GM19099 (cell line): ENCODE measurements around the gene MAPKAP1.

Experiments
- POLR2A ChIP-seq: IDR thresholded peaks from 3 replicates; pipeline ENCODE4 v1.6.1; 2011; ENCODE audit warnings: low read depth; ENCODE audit not compliant: insufficient read length; ENCODE audit errors: extremely low read depth

MAPKAP1 gene

DNA sequence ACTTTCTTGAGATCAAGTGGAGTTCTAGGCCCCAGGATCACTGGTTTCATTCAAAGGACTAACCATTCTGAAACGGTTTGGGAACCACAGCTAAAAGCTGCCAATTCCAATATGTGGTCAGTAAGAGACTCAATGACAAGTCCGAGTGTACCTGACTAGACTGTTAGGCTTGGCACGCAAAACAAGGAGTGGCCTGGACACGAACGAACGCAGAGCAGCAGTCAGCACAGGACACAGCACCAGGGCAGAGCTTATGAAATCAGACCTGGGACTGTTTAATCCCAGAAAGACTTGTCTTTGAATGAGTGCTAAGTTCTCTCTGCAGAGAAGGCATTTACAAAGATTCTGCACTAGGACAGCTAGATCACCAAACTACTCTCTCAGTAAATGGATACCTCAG is 231.6 kb downstream of the MAPKAP1 start:
- TF ChIP-seq POLR2A, result no peak

DNA sequence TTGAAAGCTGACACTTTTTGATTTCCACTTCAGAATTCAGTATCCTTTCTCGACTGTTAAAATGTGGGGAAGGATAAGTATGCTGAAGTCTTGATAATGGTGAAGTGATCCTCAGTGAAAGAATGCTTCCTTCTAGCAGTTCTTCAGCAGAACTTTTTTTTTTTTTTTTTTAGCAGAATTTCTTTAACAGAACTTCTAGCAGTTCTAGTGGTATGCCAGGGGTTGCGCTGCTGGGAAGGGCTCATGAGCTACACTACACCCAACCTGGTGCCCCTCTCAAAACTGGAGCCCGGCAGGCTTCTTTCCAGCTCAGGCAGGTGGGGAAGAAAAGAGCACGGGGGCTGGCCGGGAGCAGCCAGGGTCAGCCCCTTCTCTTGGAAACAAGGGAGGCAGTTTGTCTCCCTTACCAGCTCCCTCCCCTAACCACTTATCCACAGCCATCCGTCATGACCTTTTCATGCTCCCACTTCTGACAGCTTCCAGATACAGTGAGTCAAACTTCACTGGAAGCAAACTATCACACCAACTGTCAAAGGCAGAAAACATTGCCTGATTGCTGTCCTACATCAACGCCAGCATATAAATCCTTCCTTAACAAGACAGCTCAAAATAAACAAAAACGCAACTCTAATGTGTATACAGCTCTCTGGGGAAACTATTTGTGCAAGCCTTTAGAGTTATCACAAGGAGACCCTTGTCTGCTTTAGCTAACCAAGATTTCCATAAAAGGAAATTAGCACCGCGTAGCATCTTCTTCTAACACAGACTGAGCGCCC is 233.9 kb downstream of the MAPKAP1 start:
- TF ChIP-seq POLR2A, result no peak

DNA sequence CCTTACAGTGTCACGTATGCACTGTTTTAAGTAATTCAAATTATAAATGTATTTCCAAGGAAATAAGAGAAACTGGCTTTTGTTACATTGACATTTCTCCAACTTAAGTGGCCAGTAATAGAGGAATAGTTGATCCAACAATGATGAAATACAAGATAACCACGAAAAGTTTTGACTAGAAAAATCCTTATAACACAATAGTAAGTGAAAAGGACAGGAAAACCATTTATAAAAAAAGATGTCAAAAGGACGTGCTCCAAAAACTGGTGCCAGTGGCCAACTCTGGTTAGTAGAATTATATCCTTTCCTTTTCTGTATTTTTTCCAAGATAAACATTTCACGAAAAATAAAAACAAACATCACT is 234.5 kb downstream of the MAPKAP1 start:
- no peak for TF ChIP-seq POLR2A

DNA sequence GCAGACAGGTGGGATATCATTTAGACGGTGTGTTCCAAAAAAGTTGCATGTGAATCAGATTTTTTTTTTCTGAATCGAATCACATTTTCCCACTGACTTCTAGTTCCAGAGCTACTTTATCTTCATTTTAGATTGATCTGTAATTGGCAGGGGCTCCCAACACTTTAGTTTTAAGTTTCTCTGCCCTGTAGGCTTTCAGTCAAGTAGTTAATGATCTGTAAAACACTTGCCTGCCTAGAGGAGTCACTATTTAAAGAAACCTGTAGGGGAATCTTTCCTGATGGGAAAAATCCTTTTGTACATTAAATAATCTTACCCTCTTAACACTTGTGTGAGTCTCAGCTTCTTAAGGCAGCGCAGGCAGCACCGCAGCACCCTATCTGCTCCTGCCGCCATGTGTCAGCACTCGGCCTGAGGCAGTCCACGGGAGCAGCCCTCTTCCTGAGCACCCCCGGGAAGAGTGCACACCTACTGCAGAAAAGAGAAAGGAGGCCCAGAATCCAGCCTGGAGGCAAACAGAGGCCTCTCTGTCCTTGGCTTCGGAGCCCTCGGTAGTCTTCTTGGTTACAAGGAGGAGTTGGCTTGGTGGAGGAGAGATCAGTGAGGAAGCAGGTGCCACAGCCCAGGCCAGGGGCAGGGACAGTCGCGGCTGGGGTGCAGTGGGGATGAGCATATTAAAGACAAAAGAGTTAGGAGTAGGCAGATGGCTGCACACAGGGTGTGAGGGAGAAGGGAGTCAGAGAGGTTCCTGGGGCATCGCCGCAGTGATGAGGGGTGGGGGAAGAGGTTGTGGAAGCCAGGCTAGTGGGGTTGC is 236.0 kb downstream of the MAPKAP1 start:
- no peak for TF ChIP-seq POLR2A

DNA sequence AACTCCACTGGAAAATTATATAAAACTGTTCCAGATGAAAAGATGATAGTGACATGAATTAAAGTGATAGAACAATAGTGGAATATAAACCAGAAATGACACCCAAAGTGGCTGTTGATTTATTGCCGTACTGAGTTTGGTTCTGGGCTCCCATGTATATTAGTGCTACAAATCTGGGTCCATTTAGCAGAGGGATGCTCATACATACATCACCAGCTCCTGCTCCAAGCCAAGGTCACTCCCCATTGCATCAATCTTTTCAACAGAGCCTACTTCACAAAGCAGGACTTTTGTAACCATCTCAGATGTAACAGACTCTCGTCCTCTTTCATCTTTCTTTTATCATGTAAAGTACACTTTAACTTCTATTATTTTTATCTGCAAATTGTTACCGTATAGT is 236.8 kb downstream of the MAPKAP1 start:
- TF ChIP-seq POLR2A, result no peak

DNA sequence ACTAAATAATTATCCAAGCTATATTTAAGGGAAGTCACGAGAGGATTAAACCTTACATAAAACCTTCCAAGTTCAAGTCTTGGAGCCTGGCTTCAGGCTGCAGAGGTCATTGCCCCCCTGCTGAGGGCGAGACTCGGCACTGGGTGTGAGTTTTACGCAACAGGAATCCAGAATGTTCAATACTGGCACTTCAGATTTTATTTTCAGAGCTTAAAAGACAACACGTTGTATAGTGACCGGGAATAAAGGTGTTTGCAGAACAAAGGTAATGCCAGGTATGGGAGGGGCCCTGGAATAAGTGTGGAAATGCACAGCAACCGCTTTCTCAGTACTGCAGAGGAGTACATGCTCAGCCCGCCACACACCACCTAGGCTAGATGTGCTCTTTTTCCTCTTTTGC is 238.4 kb downstream of the MAPKAP1 start:
- no peak for TF ChIP-seq POLR2A

DNA sequence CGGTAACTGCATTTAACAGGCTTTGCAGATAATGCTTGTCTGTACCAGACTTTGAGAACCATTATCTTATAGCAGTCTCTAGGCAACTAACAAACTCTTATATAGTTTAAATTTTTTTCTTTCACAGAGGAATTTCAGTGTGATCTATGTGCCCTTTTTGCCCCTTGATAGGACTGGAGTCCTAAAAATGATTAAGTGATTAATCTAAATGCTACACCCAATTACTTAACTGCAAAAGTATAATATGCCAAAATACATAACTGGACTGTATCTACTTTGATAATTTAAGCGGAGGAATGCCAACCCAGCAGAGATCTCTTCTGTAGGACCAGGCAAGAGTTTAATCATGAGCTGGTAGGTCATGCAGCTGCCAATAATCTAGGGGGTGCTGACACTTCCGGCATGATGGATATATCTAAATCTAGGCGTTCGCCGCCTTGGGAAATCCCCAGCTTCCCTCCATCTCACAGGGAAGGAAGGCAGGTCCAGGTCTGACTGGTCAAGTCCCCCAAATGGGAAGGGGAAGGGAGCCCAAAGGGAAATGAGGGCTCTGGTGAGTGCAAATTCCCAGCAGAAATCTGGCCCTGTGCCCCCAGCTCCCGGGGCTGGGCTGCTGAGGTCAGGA is 239.8 kb downstream of the MAPKAP1 start:
- TF ChIP-seq POLR2A, result no peak

DNA sequence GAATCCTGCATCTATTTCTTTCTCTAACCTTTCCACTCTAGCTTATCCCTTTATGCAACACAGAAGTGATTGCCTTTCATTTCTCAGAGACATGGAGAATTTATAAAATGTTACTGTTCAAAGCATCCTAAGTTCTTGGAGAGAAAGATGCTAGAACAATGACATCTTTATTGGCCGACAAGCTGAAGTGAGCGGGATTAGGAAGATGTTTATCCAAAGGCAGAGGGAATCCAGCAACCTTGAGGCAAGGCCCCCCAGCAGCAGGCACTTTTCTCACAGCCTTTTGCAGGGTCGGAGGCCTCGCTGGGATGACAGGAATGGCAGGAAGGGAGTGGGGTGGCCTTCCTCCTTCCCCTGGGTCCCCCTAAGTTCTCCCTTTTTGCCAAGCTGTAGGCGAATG is 240.6 kb downstream of the MAPKAP1 start:
- TF ChIP-seq POLR2A, result no peak

DNA sequence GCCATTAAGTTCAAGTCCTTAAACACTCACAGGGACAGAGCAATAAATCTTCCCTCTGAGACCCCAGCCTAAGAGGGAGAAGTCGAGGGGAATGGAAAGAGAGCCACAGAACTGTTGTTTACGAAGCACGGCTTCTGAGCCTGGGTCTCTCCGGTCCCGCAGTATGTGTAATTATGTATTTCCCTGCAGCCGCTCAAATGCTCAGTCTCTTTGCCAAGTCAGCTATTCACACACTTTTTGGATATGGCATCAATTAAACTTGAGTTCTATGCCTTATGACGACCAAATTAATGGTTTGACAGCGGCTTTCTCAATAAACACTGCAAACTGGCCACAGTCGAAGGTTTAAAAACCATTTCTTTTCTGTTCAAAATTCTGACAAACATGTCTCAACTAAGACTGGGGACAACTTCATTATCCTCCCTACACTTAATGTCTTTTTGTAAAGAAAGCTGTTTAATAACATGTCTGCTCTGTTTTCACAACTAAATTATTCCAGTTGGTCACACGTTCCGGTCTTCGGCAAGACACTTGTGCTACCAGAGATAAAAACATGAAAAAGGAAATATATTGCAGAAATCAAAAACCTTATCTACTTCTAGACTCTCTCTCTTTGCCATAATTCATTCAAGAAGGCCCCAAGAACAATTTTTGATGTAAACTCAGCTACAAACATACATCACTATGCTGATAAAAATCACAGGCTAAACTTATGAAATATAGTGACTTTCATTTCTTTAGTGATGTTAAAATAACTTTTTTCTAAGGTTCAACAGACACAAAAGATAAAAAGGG is 242.2 kb downstream of the MAPKAP1 start:
- TF ChIP-seq POLR2A, result no peak

DNA sequence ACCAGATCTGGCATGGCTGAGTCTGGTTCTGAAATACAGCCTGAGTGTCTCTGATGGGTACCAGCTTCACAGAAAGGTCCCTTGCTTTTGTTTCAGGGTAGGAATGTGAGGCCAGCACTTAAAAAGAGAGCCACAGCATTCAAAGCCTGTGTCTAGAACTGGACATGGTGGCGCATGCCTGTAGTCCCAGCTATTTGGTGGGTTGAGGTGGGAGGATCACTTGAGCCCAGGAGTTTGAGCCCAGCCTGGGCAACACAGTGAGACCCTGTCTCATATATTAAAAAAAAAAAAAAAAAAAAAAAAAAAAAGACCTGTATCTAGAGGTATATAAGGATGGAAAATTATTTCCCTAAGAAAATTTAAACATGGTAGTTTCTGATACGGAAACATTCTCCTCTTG is 243.1 kb downstream of the MAPKAP1 start:
- no peak for TF ChIP-seq POLR2A

DNA sequence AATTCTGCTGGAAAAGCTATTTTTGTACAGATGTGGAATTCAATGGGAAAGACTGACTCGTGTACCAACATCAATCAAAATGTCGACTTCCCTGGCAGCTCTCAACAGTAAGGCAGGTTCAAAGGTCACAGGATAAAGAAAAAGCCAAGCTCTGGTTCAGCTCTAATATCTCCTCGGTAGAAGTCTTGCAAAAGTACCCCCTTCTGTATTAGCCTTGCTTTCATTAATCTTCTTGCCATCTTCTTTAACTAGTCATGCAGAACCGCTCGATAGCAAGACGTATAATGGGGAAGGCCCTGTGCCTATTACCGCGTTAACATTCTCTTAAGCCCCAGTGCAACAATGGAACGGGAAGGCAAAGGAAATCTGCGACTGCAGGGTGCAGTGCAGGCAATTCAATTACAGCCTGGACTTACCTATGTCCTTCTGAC is 244.1 kb downstream of the MAPKAP1 start:
- TF ChIP-seq POLR2A, result no peak

DNA sequence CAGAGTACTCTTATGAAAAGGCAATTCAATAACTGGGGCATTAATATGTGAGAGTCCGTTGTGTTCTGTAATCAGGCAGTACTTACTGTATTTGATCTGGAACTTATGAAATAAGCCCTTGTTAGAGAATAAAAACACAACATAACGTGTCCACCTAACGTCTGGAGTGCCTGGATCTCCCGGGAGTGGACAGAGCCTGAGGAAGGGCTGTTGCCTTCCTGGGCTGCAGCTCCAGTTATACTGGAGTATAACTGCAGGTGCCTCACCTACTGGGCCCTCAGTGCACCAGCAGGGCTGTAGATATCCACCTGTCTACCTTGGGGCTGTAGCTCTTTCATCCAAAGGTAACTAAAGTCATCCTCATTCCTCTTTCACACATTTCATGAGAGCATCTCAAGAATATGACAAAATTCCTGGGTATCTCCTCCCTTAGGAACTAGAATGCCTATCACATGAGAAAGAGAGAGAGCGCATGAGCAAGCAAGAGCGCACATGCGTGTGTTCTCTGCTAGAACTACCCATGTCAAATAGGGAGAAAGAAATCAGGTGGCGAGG is 245.3 kb downstream of the MAPKAP1 start:
- TF ChIP-seq POLR2A, result no peak

DNA sequence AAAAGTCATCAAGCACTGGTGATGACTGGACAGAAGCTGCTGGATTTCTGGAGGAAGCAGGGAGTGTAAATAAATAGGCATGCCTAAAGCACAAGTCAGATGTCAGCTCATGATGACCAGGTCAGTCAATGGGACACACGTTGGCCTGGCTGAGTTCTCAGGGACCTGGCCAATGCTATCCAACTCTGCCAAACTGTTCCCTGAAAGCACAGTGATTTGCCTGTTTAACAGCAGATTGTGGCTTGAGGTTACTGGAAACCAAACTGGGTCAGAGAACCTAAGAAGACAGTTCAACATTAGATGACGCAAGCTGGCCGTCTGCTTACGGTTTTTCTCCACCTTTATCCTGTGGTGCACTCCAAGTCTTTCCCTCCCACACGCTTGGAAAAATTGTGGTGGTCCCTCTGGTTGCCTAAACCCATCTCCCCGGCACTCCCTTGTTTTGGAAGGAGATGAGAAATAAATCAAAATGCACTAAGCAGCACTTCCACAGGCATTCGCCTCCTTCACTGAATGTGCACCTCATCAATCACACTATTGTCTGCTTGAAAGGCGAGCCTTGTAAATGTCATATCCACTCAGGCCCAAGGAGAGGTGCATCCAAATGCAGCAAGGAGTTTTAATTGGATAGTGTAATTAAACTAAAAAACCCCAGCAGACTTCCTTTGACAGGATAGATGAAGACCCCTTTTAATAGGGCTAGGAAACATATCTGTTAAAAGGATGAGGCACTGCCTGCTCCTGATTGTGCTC is 245.9 kb downstream of the MAPKAP1 start:
- TF ChIP-seq POLR2A, result no peak

DNA sequence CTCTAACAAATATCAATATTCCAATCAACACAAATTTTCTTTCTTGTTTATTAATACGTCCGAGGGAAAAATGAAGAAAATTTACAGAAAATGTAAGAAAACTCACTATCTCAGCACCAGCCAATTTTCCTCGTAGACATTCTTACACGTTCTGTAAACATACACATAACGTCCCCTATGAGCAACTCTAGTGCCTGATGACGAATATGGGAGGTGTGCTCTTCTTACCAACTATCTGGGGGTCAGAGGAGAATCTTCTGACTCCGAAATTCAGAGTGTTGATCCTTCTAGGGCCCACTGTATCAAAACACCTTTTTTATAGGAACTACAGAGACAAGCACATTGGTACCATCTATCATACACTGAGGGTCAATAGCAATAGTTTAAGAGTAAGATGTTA is 246.7 kb downstream of the MAPKAP1 start:
- no peak for TF ChIP-seq POLR2A
